ENCODE data around the gene SLC38A6.
"Not testable (repeated sequence)": the region's sequence is repeated elsewhere in the genome, so short reads cannot be mapped to it uniquely, and the experiment has no call there.

Gene SLC38A6

GRCh38 chr14:61088081-61088480 is 107.0 kb downstream of the SLC38A6 start:
- no peak for TF ChIP-seq CTCF (IDR thresholded peaks at IDR 0.05; ENCODE audit: insufficient read depth, low read length, poor library complexity, severe bottlenecking)
- H3K36me3 ChIP-seq (ENCODE audit: control insufficient read depth, insufficient read depth, low read length): no peaks in the 10 kb centered on the region
- no peak overlapping the region for H3K4me3 ChIP-seq (replicated peaks; ENCODE audit: low read depth, low read length)
- H3K27me3 ChIP-seq (replicated peaks; ENCODE audit: control insufficient read depth, insufficient read depth, low read length): no peaks in the 10 kb centered on the region
- no peak for DNase-seq (ENCODE audit: extremely low read depth, insufficient read length)

- TF ChIP-seq CTCF (IDR thresholded peaks at IDR 0.05; ENCODE audit: insufficient read depth, low read length, poor library complexity, severe bottlenecking): no peak
- no peak for DNase-seq (ENCODE audit: extremely low read depth, insufficient read length)
- Histone ChIP-seq H3K36me3 (ENCODE audit: control insufficient read depth, insufficient read depth, low read length) (no peaks in the 10 kb centered on the region), H3K4me3 (replicated peaks; ENCODE audit: low read depth, low read length) (no peak overlapping the region), H3K27me3 (replicated peaks; ENCODE audit: control insufficient read depth, insufficient read depth, low read length) (no peaks in the 10 kb centered on the region)
These were observed 108.2 kb downstream of the SLC38A6 start for GRCh38 chr14:61089126-61089750.

GRCh38 chr14:61090432-61091216 is 109.6 kb downstream of the SLC38A6 start:
- no peak for DNase-seq (ENCODE audit: extremely low read depth, insufficient read length)
- no peak for TF ChIP-seq CTCF (IDR thresholded peaks at IDR 0.05; ENCODE audit: insufficient read depth, low read length, poor library complexity, severe bottlenecking)
- no peaks in the 10 kb centered on the region for H3K27me3 ChIP-seq (replicated peaks; ENCODE audit: control insufficient read depth, insufficient read depth, low read length)
- H3K36me3 ChIP-seq (ENCODE audit: control insufficient read depth, insufficient read depth, low read length): no peaks in the 10 kb centered on the region
- no peak overlapping the region for H3K4me3 ChIP-seq (replicated peaks; ENCODE audit: low read depth, low read length)

DNA sequence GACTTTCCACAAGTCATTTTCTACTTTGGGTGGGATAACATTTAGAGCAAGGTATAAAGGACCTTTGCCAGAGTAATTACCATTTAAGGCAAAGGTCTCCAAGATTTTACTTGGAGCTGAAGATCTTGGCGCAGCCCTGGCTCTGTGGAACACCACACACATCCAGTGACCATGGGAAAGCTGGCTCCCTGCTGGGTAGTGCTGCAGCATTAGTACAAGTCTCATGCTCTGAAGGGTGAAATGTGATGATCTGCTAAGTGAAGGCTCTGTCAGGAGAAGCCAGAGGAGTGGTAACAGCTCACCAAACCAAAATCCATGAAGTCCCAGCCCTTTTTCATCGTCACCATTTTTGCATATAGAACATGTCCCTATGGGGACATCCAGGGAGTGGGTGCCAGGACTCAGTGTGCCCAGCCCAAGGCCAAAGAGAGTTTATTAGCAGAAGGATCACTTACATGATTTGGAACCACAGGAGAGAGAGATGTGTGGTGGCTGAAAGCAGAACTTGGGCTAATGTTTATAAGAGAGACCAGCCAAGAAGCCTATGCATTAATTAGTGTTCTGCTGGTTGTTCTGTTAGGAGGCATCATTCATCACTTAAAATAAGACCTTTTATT is 110.7 kb downstream of the SLC38A6 start:
- Histone ChIP-seq H3K4me3 (replicated peaks; ENCODE audit: low read depth, low read length) (no peak overlapping the region), H3K36me3 (ENCODE audit: control insufficient read depth, insufficient read depth, low read length) (no peaks in the 10 kb centered on the region), H3K27me3 (replicated peaks; ENCODE audit: control insufficient read depth, insufficient read depth, low read length) (no peaks in the 10 kb centered on the region)
- no peak for DNase-seq (ENCODE audit: extremely low read depth, insufficient read length)
- no peak for TF ChIP-seq CTCF (IDR thresholded peaks at IDR 0.05; ENCODE audit: insufficient read depth, low read length, poor library complexity, severe bottlenecking)

- H3K4me3 ChIP-seq (replicated peaks; ENCODE audit: low read depth, low read length); H3K36me3 ChIP-seq (ENCODE audit: control insufficient read depth, insufficient read depth, low read length); DNase-seq (ENCODE audit: extremely low read depth, insufficient read length); H3K27me3 ChIP-seq (replicated peaks; ENCODE audit: control insufficient read depth, insufficient read depth, low read length): not testable (repeated sequence)
These were observed 117.1 kb downstream of the SLC38A6 start for GRCh38 chr14:61098096-61098495.

DNA sequence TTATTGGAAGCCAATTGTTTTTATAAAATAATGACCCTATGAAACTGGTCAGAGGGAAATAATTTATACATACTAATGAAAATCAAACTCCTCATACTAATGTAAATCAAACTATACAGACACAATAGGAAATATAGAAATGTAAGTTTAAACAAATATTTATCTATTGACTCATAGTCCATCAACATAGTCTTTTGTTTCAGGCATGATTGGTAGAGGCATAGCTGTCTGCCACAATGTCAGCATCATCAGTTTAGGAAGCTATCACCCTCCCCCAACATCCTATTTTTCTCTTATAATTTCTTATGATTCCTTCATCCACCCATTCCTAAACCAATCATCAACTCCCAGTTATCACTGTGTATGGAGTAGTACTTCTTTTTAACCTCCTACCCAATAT is 117.7 kb downstream of the SLC38A6 start:
- no peak for DNase-seq (ENCODE audit: extremely low read depth, insufficient read length)
- no peaks in the 10 kb centered on the region for H3K27me3 ChIP-seq (replicated peaks; ENCODE audit: control insufficient read depth, insufficient read depth, low read length)

More for the DNA sequence above, 117.7 kb downstream of the SLC38A6 start:
- no peak for TF ChIP-seq CTCF (IDR thresholded peaks at IDR 0.05; ENCODE audit: insufficient read depth, low read length, poor library complexity, severe bottlenecking)
- H3K36me3 ChIP-seq (ENCODE audit: control insufficient read depth, insufficient read depth, low read length): no peaks in the 10 kb centered on the region
- no peak overlapping the region for H3K4me3 ChIP-seq (replicated peaks; ENCODE audit: low read depth, low read length)

Measured in GM06990 (cell line).